NT2/D1 (cell line): ENCODE results near the gene RBM27.
"Not testable (repeated sequence)": the region's sequence is repeated elsewhere in the genome, so short reads cannot be mapped to it uniquely, and the experiment has no call there.

ENCODE experiments used
- DNase-seq: peaks from one replicate; pipeline ENCODE4 v3.0.0-alpha.2; 2011; ENCODE audit warnings: low read depth, low spot score
- H3K27me3 ChIP-seq: 2 replicates; pipeline ENCODE4 v1.6.0; 2011; ENCODE audit warnings: mild to moderate bottlenecking; ENCODE audit not compliant: insufficient read length, insufficient read depth
- H3K36me3 ChIP-seq: 2 replicates; pipeline ENCODE4 v1.6.1; 2011; ENCODE audit warnings: mild to moderate bottlenecking, low read length, mixed read lengths; ENCODE audit not compliant: insufficient read depth, insufficient read length
- H3K4me1 ChIP-seq: 2 replicates; pipeline ENCODE4 v1.5.1; 2011; ENCODE audit not compliant: insufficient read depth, insufficient read length
- H3K4me3 ChIP-seq: 2 replicates; pipeline ENCODE4 v1.5.1; 2011; ENCODE audit warnings: low read depth; ENCODE audit not compliant: insufficient read length
- H3K9ac ChIP-seq: 2 replicates; pipeline ENCODE4 v1.6.0; 2011; ENCODE audit warnings: low read depth; ENCODE audit not compliant: insufficient read length
- H3K9me3 ChIP-seq: 2 replicates; pipeline ENCODE4 v1.5.1; 2011; ENCODE audit warnings: mild to moderate bottlenecking, low read length; ENCODE audit not compliant: insufficient read depth
- SUZ12 ChIP-seq: IDR thresholded peaks from 2 replicates; pipeline ENCODE4 v1.6.1; 2011; ENCODE audit not compliant: insufficient read length, insufficient read depth; ENCODE audit errors: extremely low read depth
- YY1 ChIP-seq: IDR thresholded peaks from 2 replicates; pipeline ENCODE4 v1.6.1; 2011; ENCODE audit not compliant: insufficient read length, insufficient read depth
- ZNF274 ChIP-seq: IDR thresholded peaks from 2 replicates; pipeline ENCODE4 v1.6.1; 2011; ENCODE audit warnings: mild to moderate bottlenecking, low read depth, low read length

The RBM27 gene, protein sequence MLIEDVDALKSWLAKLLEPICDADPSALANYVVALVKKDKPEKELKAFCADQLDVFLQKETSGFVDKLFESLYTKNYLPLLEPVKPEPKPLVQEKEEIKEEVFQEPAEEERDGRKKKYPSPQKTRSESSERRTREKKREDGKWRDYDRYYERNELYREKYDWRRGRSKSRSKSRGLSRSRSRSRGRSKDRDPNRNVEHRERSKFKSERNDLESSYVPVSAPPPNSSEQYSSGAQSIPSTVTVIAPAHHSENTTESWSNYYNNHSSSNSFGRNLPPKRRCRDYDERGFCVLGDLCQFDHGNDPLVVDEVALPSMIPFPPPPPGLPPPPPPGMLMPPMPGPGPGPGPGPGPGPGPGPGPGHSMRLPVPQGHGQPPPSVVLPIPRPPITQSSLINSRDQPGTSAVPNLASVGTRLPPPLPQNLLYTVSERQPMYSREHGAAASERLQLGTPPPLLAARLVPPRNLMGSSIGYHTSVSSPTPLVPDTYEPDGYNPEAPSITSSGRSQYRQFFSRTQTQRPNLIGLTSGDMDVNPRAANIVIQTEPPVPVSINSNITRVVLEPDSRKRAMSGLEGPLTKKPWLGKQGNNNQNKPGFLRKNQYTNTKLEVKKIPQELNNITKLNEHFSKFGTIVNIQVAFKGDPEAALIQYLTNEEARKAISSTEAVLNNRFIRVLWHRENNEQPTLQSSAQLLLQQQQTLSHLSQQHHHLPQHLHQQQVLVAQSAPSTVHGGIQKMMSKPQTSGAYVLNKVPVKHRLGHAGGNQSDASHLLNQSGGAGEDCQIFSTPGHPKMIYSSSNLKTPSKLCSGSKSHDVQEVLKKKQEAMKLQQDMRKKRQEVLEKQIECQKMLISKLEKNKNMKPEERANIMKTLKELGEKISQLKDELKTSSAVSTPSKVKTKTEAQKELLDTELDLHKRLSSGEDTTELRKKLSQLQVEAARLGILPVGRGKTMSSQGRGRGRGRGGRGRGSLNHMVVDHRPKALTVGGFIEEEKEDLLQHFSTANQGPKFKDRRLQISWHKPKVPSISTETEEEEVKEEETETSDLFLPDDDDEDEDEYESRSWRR

DNA sequence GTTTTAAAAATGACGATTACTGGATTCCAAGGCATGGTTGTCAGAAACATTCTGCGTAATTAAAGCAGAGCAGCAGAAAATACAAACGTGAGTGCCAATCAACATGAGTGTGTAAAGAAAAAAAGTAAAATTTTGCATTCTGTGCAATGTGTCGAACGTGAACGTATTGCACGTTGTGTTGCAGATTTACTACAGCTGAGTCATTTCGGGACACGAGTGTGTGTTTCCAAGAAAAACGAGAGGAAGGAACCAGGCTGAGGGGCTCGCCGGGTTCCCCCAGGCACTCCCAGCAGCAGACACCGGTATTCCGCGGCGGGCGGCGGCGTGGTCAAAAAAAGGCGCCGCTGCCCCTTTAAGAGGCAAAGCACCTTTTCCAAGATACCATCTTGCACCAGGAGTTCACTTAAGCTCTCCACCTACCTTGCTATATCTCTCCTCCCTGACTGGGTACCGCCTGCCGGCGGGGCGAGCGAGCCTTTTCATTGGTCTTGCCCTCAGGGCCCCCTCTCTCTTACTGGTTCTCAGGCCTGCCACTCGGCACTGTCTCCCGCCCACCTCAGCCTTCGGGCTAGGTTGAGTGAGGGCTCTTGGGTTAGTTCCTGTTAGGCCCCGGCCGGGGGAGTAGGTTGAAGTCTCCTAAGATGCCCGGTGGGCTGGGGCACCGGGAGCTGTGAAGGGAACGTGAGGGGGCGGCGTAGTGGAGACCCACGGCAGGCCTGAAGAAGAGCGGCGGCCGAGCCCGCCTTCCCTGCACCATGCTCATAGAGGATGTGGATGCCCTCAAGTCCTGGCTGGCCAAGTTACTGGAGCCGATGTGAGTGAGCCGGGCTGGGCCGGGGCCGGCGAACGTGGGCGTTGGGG is at the start of gene RBM27:
TSS of gene RBM27 (plus strand) at position 595 of the 861 bp plus-strand sequence. CDS start at position 756, 161 bp downstream.
- peak within 1 kb of the TSS; percentile 78 for H3K4me3 ChIP-seq
- TF ChIP-seq SUZ12 (no peak), ZNF274 (no peak), YY1 (no peak)
- H3K9me3 ChIP-seq, result no peaks in the 10 kb centered on the region
- H3K36me3 ChIP-seq, result no peaks in the 10 kb centered on the region
- no peaks in the 10 kb centered on the region for H3K27me3 ChIP-seq
- H3K9ac ChIP-seq, result peak within 1 kb of the TSS; percentile 89
- DNase-seq, result peak; percentile 95
- peaks cover 2% of the 10 kb centered on the region for H3K4me1 ChIP-seq

DNA sequence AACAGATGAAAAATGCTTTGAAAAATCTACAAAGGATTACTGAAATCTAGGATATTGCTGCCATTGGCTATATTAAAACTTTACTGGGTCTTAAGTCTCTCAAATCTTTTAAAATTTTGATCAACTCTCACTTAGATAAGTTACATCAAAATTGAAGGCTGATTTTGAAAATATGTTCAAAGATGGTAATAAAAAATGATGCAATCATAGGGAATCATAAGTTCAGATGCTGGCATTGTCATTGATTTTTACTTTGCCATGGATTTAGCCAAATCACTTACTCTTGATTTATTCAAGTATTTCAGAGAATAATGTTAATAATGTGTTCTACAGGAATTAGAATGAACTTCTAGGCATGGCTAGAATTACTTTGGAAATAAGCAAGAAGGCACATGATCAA is 45.1 kb upstream of the RBM27 start:
- Histone ChIP-seq H3K4me3 (no peak overlapping the region), H3K9ac (no peak overlapping the region), H3K9me3 (no peaks in the 10 kb centered on the region), H3K27me3 (no peaks in the 10 kb centered on the region), H3K36me3 (peaks cover 82% of the 10 kb centered on the region), H3K4me1 (no peaks in the 10 kb centered on the region)
- DNase-seq, result no peak
- TF ChIP-seq SUZ12 (no peak), YY1 (no peak), ZNF274 (no peak)

DNA sequence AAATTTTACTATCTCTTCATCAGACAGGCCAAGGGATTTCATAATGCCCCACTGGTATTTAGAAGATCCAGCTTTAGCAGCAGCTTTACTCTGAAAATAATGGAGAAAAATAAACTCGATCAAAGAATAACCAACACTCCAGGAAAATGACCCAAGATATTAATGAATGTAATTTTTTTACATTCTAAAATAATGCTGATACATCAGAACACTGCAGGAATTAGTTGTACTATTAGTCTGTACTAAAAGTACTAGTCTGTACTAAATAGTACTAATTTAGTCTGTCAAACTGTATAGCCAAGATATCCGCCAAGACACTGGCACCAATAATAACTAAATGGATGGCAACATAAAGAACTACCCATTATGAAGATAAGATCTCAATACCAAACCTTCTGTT is 39.0 kb upstream of the RBM27 start:
- no peak for DNase-seq
- TF ChIP-seq YY1, result no peak
- TF ChIP-seq SUZ12, result no peak
- no peak for TF ChIP-seq ZNF274
- H3K9ac ChIP-seq, result no peak overlapping the region
- no peaks in the 10 kb centered on the region for H3K27me3 ChIP-seq
- no peak overlapping the region for H3K4me3 ChIP-seq
- H3K4me1 ChIP-seq, result no peaks in the 10 kb centered on the region
- no peaks in the 10 kb centered on the region for H3K9me3 ChIP-seq
- H3K36me3 ChIP-seq, result peaks cover 78% of the 10 kb centered on the region

DNA sequence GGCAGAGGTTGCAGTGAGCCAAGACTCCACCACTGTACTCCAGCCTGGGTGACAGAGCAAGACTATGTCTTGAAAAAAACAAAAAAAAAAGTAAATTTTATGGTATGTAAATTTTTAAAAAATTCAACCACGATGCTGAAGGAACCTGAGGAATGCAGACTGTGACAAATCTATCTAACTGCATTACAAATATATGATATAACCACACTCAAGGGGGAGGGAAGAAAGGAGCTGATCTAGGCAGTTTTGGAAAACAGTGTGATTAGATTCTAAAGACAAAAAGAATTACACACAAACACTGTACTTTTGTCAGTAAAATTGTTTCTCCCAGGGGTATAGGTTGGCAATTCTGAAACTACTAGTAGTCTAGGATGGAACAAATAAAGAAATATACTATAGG is 37.9 kb upstream of the RBM27 start:
- Histone ChIP-seq H3K9me3 (no peaks in the 10 kb centered on the region), H3K9ac (no peak overlapping the region), H3K4me3 (no peak overlapping the region), H3K4me1 (no peaks in the 10 kb centered on the region), H3K36me3 (peaks cover 76% of the 10 kb centered on the region), H3K27me3 (no peaks in the 10 kb centered on the region)
- TF ChIP-seq ZNF274 (no peak), YY1 (no peak), SUZ12 (no peak)
- DNase-seq, result no peak

DNA sequence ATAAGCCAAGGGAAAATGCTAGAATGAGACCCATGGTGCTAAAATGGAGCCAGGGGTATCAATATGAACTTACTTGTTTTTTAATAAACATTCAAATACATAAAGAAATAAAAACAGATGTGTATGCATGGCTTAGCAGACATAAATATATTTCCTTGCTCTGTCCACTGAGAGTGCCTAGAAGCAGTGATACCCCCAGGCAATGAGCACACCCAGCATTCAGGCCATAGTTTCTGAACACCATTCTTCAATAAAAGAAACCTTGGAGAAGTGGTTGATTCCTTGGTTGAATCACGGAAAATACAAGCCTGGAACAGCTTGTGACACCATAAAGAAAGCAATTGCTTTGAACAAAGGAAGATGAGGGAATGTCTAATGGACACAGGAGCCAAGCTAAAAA is 37.5 kb upstream of the RBM27 start:
- Histone ChIP-seq H3K9me3 (no peaks in the 10 kb centered on the region), H3K4me1 (no peaks in the 10 kb centered on the region), H3K27me3 (no peaks in the 10 kb centered on the region), H3K36me3 (peaks cover 75% of the 10 kb centered on the region), H3K9ac (no peak overlapping the region), H3K4me3 (no peak overlapping the region)
- no peak for DNase-seq
- no peak for TF ChIP-seq SUZ12
- TF ChIP-seq ZNF274, result no peak
- no peak for TF ChIP-seq YY1

DNA sequence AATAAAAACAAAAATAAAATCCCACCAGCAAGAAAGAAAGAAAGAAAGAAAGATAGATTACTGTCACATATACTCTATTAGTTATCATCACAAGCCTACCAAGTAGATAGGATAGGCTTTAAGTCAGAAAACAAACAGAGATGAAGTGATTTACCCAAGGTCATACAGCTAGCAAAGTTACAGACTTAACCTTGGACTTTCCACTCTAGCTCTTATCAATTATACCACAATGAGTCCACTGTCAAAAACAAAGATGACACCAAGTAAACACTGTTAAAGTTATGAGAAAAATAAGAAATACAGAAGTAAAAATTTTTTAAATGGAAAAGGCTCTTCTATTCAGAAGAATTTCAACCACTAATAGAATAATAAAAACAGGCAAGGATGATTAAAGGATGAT is 34.3 kb upstream of the RBM27 start:
- Histone ChIP-seq H3K9ac (no peak overlapping the region), H3K36me3 (peaks cover 75% of the 10 kb centered on the region), H3K4me3 (no peak overlapping the region), H3K4me1 (no peaks in the 10 kb centered on the region), H3K9me3 (no peaks in the 10 kb centered on the region), H3K27me3 (no peaks in the 10 kb centered on the region)
- DNase-seq, result no peak
- TF ChIP-seq ZNF274 (no peak), YY1 (no peak), SUZ12 (no peak)

DNA sequence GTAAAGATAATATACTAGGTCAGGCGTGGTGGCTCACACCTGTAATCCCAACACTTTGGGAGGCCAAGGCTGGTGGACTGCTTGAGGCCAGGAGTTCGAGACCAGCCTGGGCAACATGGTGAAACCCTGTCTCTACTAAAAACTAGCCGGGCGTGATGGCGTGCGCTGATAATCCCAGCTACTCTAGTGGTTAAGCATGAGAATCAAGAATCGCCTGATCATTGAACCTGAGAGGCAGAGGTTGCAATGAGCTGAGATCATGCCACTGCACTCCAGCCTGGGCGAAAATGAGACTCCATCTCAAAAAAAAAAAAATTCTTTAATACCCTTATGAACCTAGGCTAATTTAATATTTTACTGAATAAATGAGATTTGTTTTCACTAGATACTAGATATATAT is 30.4 kb upstream of the RBM27 start:
- H3K9ac ChIP-seq, H3K4me1 ChIP-seq, H3K4me3 ChIP-seq, H3K9me3 ChIP-seq, DNase-seq, H3K27me3 ChIP-seq: not testable (repeated sequence)
- H3K36me3 ChIP-seq, result peaks cover 74% of the 10 kb centered on the region
